Right ventricle myocardium inferior (tissue), 1 donor: ENCODE data around the gene STAMBPL1. TPM values are rescaled to one million over a fixed set of nuclear protein-coding genes. Genes with fewer than 3 reads are reported as not detected.

Source experiments
- ATAC-seq: fragments of 200-7000 bp; cut with Tn5 transposase; one replicate; pipeline ENCODE4 v1.9.1; 2020; ENCODE audit warnings: mild to moderate bottlenecking, moderate library complexity
- DNase-seq: peaks from one replicate; pipeline ENCODE4 v3.0.0; 2021; ENCODE audit errors: missing footprints
- intact Hi-C: fragments of 100-400 bp; cut with DNase I; formaldehyde crosslinking; loops from one replicate; pipeline ENCODE4 v1.11.0; 2022
- total RNA-seq: library from RNA; stranded (reverse); fragmentation: NEBNext Ultra II Directional; extraction: Animal tissue kit (Norgen Biotek cat#: 25700); gene quantifications from one replicate; pipeline ENCODE4 v1.2.1, GENCODE V29; 2021
- donor health status: DM: no; HTN: yes; CAD: no; lungs with severe emphysema.

Gene STAMBPL1
- total RNA-seq, 1 donor from 2014 or later, result 2.0 TPM

- ATAC-seq (no peak), DNase-seq (no peak)
- intact Hi-C loops, result no loop called here
These were observed 6.5 kb downstream of the STAMBPL1 start for GRCh38 chr10:88886557-88886956.

- intact Hi-C loops, result no loop called here
- ATAC-seq (no peak), DNase-seq (no peak)
These were observed 8.9 kb downstream of the STAMBPL1 start for GRCh38 chr10:88888810-88889445.

GRCh38 chr10:88889559-88890337, 9.7 kb downstream of the STAMBPL1 start:
- intact Hi-C loops, result no loop called here
- DNase-seq (no peak), ATAC-seq (no peak)

- no peak for DNase-seq
- intact Hi-C loops, result no loop called here
These were observed 10.8 kb downstream of the STAMBPL1 start for GRCh38 chr10:88890681-88891381.

GRCh38 chr10:88892222-88892967, 12.3 kb downstream of the STAMBPL1 start:
- no peak for DNase-seq
- intact Hi-C loops, result no loop called here
- ATAC-seq, result no peak

More at GRCh38 chr10:88890681-88891381, 10.8 kb downstream of the STAMBPL1 start:
- ATAC-seq, result no peak

GRCh38 chr10:88893611-88894010, 13.6 kb downstream of the STAMBPL1 start:
- intact Hi-C loops, result no loop called here

GRCh38 chr10:88895250-88895649, 15.2 kb downstream of the STAMBPL1 start:
- intact Hi-C loops, result no loop called here
- ATAC-seq (no peak), DNase-seq (no peak)

More at GRCh38 chr10:88893611-88894010, 13.6 kb downstream of the STAMBPL1 start:
- DNase-seq (no peak), ATAC-seq (no peak)

- intact Hi-C loops, result no loop called here
- peak; percentile 15 for ATAC-seq
These were observed 16.4 kb downstream of the STAMBPL1 start for GRCh38 chr10:88896372-88896993.

GRCh38 chr10:88896994-88897853, 17.2 kb downstream of the STAMBPL1 start:
- ATAC-seq (peak; percentile 27), DNase-seq (peak; percentile 41)
- intact Hi-C loops, result no loop called here

More at GRCh38 chr10:88896372-88896993, 16.4 kb downstream of the STAMBPL1 start:
- no peak for DNase-seq

GRCh38 chr10:88898727-88899126, 18.7 kb downstream of the STAMBPL1 start:
- DNase-seq (no peak), ATAC-seq (no peak)
- intact Hi-C loops, result no loop called here

- intact Hi-C loops, result no loop called here
- no peak for ATAC-seq
- no peak for DNase-seq
These were observed 19.8 kb downstream of the STAMBPL1 start for GRCh38 chr10:88899886-88900285.

- intact Hi-C loops, result no loop called here
- no peak for DNase-seq
- ATAC-seq, result no peak
These were observed 21.4 kb downstream of the STAMBPL1 start for GRCh38 chr10:88901206-88901983.

- peak; percentile 35 for DNase-seq
- intact Hi-C loops, result no loop called here
- no peak for ATAC-seq
These were observed 22.1 kb downstream of the STAMBPL1 start for GRCh38 chr10:88901984-88902789.

GRCh38 chr10:88903715-88904114, 23.7 kb downstream of the STAMBPL1 start:
- ATAC-seq (no peak), DNase-seq (no peak)
- intact Hi-C loops, result no loop called here

- ATAC-seq (no peak), DNase-seq (no peak)
- intact Hi-C loops, result no loop called here
These were observed 26.9 kb downstream of the STAMBPL1 start for GRCh38 chr10:88906921-88907320.

- DNase-seq, result no peak
- intact Hi-C loops, result no loop called here
- ATAC-seq, result no peak
These were observed 28.1 kb downstream of the STAMBPL1 start for GRCh38 chr10:88908194-88908593.
